Activated naive CD8-positive, alpha-beta T cell treated with anti-CD3 and anti-CD28 coated beads, Interleukin-2, amount 10 ng/mL, durations not matched to agents 7 days and 5 days (primary cell): ENCODE data around the gene CD180. TPM values are rescaled to one million over a fixed set of nuclear protein-coding genes. Genes with fewer than 3 reads are reported as not detected.

Experiments
- ATAC-seq: fragments of 150-1000 bp; cut with Tn5 transposase; one replicate; pipeline ENCODE4 v1.10.0; 2021; ENCODE audit warnings: low read depth, moderate library complexity
- POLR2A ChIA-PET: fragments of 350-600 bp; sonication (Branson Sonifier 250); formaldehyde crosslinking; loops from one replicate; lab custom pipeline; 2021; ENCODE audit warnings: antibody characterized with exemption; lab: Charles Lee
- DNase-seq: peaks from one replicate; pipeline ENCODE4 v3.0.0; 2021
- H3K27ac Mint-ChIP-seq: one replicate; pipeline ENCODE4 v1.8.0; 2022; ENCODE audit warnings: mild to moderate bottlenecking, mixed read lengths
- H3K27me3 Mint-ChIP-seq: one replicate; pipeline ENCODE4 v1.8.0; 2022; ENCODE audit warnings: mild to moderate bottlenecking, moderate library complexity, mixed read lengths
- H3K36me3 Mint-ChIP-seq: one replicate; pipeline ENCODE4 v1.8.0; 2021; ENCODE audit warnings: mild to moderate bottlenecking, mixed read lengths
- H3K4me1 Mint-ChIP-seq: one replicate; pipeline ENCODE4 v1.8.0; 2021; ENCODE audit warnings: mixed read lengths
- H3K4me3 Mint-ChIP-seq: one replicate; pipeline ENCODE4 v1.8.0; 2022; ENCODE audit warnings: mild to moderate bottlenecking, moderate library complexity, mixed read lengths
- H3K9me3 Mint-ChIP-seq: one replicate; pipeline ENCODE4 v1.8.0; 2021; ENCODE audit warnings: mixed read lengths
- total RNA-seq, 2 experiments: library from RNA; stranded (reverse); gene quantifications; one replicate each; pipeline ENCODE4 v1.2.3, GENCODE V29; 2021

CD180 gene
- total RNA-seq, 2 experiments from 2014 or later = 0.57 to 0.69 TPM

DNA sequence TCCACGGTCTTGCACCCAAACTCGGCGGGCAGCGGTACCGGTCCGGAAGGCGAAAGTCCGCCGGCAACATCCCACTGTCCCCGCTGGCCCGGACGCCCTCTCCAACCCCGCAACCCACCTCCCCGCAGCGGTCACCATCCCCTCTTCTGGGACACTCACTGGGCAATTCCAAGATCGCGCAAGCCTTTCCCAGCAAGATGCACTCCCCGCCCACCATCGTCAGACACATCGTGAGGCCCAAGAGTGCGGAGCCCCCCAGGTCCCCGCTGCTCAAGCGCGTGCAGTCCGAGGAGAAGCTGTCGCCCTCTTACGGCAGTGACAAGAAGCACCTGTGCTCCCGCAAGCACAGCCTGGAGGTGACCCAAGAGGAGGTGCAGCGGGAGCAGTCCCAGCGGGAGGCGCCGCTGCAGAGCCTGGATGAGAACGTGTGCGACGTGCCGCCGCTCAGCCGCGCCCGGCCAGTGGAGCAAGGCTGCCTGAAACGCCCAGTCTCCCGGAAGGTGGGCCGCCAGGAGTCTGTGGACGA, 33.3 kb downstream of the CD180 start:
- H3K4me1 Mint-ChIP-seq = peaks cover 50% of the 10 kb centered on the region
- POLR2A ChIA-PET = interaction anchor here (1.5 to 11.1 kb wide), 4 partner anchors 17 to 54 kb away, joined by 3 to 341 read pairs (median 26); no protein-coding TSS in a partner anchor
- ATAC-seq = no peak
- peaks cover 44% of the 10 kb centered on the region for H3K36me3 Mint-ChIP-seq
- peak overlapping the region; percentile 87 for H3K4me3 Mint-ChIP-seq
- peak overlapping the region; percentile 63 for H3K27ac Mint-ChIP-seq
- H3K27me3 Mint-ChIP-seq = no peaks in the 10 kb centered on the region
- H3K9me3 Mint-ChIP-seq = no peaks in the 10 kb centered on the region
- DNase-seq = no peak

DNA sequence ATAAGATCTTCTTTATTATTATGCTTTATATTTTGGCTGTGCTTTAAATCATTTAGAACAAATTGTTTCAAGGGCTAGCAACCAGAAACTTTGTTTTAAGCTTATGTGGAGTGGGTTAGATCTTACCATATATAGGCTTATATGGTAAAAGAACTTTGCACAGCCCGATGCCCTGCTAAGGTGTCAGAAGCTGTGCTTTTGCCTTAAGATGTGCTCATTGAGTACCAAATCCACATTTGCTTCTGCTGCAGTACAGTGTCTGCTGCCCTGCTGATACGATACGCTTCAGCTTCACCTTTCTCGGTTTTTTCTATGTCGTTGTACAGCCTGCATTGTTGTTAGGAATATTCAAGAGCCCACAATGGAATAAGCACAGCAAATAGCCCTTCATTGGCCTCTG, 34.8 kb downstream of the CD180 start:
- no peak for ATAC-seq
- Mint-ChIP-seq H3K27me3 (no peaks in the 10 kb centered on the region), H3K36me3 (peaks cover 39% of the 10 kb centered on the region), H3K27ac (peak overlapping the region; percentile 56), H3K4me1 (peaks cover 50% of the 10 kb centered on the region), H3K4me3 (peak overlapping the region; percentile 87), H3K9me3 (no peaks in the 10 kb centered on the region)
- no peak for DNase-seq
- POLR2A ChIA-PET = interaction anchor here (0.8 to 11.1 kb wide), 3 partner anchors 43 to 1236 kb away, joined by 3 to 341 read pairs (median 4); partner anchors contain the start of gene ERBIN

DNA sequence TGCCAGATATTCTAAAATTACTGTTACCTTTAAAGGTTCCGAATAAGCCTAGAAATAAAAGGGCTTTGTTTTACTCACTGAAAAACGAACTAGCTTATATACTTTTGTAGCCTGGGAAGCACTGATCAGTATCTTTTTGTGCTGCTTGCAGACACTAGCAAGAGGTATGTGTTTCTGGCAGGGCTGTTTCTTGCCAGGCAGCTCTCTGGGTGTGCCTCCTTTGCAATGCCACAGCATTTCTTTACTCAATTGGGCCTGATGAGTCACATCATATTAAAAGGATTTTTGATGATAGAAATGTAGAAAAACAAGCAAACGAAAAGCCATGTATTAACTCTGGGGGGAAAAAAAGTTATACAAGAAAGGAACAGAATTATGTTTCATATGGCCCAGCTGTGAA, 35.6 kb downstream of the CD180 start:
- H3K36me3 Mint-ChIP-seq = peaks cover 39% of the 10 kb centered on the region
- H3K9me3 Mint-ChIP-seq = no peaks in the 10 kb centered on the region
- ATAC-seq = no peak
- H3K4me3 Mint-ChIP-seq = peak overlapping the region; percentile 35
- H3K4me1 Mint-ChIP-seq = peaks cover 51% of the 10 kb centered on the region
- DNase-seq = no peak
- POLR2A ChIA-PET = interaction anchor here (11.1 kb wide), 1 partner anchor 43 kb away, joined by 341 read pairs; no protein-coding TSS in a partner anchor
- no peaks in the 10 kb centered on the region for H3K27me3 Mint-ChIP-seq
- H3K27ac Mint-ChIP-seq = peak overlapping the region; percentile 55

DNA sequence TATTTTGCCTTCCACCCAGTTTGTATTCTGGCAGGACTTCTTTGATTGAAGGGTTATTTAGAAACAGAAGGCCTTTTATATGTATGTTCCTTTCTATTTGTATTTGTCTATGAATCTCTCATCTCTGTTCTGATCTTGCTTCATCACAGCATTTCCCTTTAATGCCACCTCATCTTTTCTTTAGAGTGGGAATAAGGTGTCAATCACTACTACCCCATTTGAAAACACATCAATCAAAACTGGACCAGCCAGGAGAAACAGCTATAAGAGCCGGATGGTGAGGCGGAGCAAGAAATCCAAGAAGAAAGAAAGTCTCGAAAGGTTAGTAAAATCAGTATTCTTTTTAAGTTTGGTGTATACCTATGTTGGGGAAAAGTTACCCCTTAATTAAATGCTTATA, 36.3 kb downstream of the CD180 start:
- H3K4me1 Mint-ChIP-seq = peaks cover 50% of the 10 kb centered on the region
- H3K4me3 Mint-ChIP-seq = peak overlapping the region; percentile 61
- H3K27ac Mint-ChIP-seq = peak overlapping the region; percentile 55
- POLR2A ChIA-PET = interaction anchor here (11.1 kb wide), 1 partner anchor 44 kb away, joined by 341 read pairs; no protein-coding TSS in a partner anchor
- DNase-seq (no peak), ATAC-seq (no peak)
- H3K36me3 Mint-ChIP-seq = peaks cover 35% of the 10 kb centered on the region
- H3K9me3 Mint-ChIP-seq = no peaks in the 10 kb centered on the region
- no peaks in the 10 kb centered on the region for H3K27me3 Mint-ChIP-seq

DNA sequence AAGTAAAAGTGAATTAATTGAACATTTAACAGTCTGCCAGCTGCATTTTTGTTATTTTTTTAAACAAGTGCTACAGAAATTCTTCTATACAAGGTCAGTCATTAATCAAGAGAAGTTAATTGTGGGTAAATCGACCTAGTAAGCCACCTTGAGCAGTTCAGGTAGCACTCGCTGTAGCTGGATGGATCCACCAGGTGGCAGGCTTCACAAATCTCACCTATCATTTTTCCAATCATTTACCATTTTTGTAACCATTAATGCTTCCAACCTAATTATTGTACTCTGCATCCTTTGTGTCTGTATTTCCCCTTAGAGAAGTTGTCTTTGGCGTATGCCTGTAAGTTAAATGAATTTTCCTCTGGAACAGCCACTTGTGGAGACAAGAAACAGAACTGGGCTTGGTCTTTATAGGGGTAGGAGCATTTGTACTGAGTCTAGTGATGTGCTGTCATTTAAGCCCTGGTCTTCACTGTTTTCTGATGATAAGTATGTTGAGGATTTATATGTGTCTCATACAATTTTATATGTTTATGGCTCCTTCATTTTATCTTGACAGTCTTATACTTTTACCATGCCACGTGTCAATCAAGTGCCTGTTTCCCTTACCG, 39.5 kb downstream of the CD180 start:
- DNase-seq (peak; percentile 51), ATAC-seq (peak; percentile 55)
- no peaks in the 10 kb centered on the region for H3K27me3 Mint-ChIP-seq
- no peaks in the 10 kb centered on the region for H3K9me3 Mint-ChIP-seq
- peaks cover 12% of the 10 kb centered on the region for H3K36me3 Mint-ChIP-seq
- peaks cover 42% of the 10 kb centered on the region for H3K4me1 Mint-ChIP-seq
- H3K27ac Mint-ChIP-seq = peak overlapping the region; percentile 1
- no peak overlapping the region for H3K4me3 Mint-ChIP-seq
- POLR2A ChIA-PET = interaction anchor here (1.5 to 2.6 kb wide), 2 partner anchors 9 to 51 kb away, joined by 7 to 19 read pairs; no protein-coding TSS in a partner anchor

DNA sequence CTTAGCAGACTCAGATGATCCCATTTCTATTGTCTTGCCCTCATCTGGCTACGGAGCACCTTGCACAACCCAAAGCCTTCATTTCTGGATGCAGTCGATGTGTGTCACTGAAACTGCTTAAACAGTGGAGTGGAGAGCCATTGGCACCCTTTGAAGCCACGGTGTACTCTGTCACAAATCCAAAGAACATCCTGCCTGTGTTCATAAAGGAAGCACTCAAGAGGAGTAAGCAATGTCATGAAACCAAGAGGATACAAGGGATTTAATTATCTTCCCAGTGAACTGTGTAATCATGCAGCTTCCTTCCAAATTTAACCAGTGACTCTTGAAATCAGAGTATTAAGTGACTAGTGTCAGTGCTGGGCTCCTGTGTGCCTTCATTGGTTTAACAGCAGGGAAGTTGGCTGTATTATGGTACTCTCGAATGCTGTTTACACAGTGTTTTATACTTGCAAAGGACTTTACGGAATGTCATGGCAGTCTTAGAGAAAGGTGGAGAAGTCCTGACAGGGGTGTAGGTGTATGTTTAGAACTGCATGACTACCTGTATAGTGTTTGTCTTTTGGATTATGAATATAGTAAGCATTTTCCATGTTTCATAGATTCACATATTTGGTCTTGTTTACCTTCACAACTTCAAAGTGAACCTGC, 41.9 kb downstream of the CD180 start:
- H3K4me1 Mint-ChIP-seq = peaks cover 25% of the 10 kb centered on the region
- POLR2A ChIA-PET = no interaction called here
- H3K27ac Mint-ChIP-seq = no peak overlapping the region
- DNase-seq (no peak), ATAC-seq (no peak)
- H3K27me3 Mint-ChIP-seq = no peaks in the 10 kb centered on the region
- H3K36me3 Mint-ChIP-seq = peaks cover 12% of the 10 kb centered on the region
- H3K4me3 Mint-ChIP-seq = no peak overlapping the region
- no peaks in the 10 kb centered on the region for H3K9me3 Mint-ChIP-seq

DNA sequence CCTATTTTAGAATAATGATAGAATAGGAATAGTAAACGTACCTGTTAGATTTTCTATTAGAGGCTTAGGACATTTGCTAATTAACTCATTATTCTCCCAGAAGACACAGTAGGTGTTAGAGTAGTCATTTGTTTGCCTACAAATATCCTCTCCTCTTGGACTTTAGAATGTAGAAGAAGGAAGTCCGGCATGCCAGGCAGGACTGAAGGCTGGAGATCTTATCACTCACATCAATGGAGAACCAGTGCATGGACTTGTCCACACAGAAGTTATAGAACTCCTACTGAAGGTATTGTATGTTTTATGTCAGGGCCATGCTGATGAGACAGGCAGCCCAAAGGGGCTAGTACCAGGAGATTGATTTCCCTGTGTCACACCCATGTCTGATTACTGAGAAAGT, 43.3 kb downstream of the CD180 start:
- peaks cover 20% of the 10 kb centered on the region for H3K4me1 Mint-ChIP-seq
- no peak overlapping the region for H3K27ac Mint-ChIP-seq
- no peaks in the 10 kb centered on the region for H3K27me3 Mint-ChIP-seq
- DNase-seq (no peak), ATAC-seq (no peak)
- POLR2A ChIA-PET = no interaction called here
- H3K9me3 Mint-ChIP-seq = no peaks in the 10 kb centered on the region
- H3K4me3 Mint-ChIP-seq = no peak overlapping the region
- H3K36me3 Mint-ChIP-seq = peaks cover 14% of the 10 kb centered on the region

DNA sequence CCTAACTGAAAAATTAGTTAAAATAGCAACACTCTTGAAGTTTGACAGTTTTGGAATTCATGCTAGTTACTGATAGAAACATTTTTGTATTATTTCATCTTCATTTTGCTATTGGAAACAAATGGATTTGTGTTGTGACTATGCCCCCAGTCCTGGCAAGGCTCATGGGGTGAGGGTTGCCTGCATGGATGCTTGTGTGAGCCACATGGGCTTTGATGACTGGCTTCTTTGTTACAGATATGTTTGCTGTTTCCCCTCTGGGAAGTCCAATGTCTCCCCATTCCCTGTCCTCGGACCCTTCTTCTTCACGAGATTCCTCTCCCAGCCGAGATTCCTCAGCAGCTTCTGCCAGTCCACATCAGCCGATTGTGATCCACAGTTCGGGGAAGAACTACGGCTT, 44.2 kb downstream of the CD180 start:
- H3K36me3 Mint-ChIP-seq = peaks cover 14% of the 10 kb centered on the region
- H3K9me3 Mint-ChIP-seq = no peaks in the 10 kb centered on the region
- ATAC-seq = no peak
- POLR2A ChIA-PET = no interaction called here
- H3K27me3 Mint-ChIP-seq = no peaks in the 10 kb centered on the region
- no peak overlapping the region for H3K4me3 Mint-ChIP-seq
- DNase-seq = no peak
- H3K27ac Mint-ChIP-seq = no peak overlapping the region
- peaks cover 16% of the 10 kb centered on the region for H3K4me1 Mint-ChIP-seq

DNA sequence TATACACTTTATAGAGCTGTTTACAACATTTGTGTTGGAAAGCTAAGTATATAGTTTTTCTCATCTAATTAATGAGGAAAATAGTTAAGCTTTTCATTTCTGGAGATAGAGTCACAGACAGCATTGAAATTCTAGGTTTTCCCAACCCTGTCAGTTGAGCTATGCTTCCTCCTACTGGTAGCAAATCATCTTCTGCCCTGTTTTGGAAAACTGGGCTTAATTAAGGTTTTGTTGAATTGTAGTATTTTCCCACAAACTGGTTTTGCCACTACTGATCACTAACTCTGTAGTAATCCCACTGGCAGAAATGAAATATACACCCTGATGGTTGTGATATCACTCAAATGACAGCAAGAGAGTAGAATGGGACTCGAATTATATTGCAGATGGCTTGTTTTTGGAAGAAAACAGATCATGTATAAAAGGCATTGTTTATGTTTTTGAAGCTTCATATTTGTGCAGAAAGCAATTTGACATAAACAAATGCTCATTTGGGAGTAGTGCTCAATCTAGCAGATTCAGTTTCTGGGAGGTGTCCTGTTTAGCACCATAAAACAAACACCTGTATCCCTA, 46.6 kb downstream of the CD180 start:
- POLR2A ChIA-PET = no interaction called here
- H3K4me3 Mint-ChIP-seq = no peak overlapping the region
- no peaks in the 10 kb centered on the region for H3K27me3 Mint-ChIP-seq
- ATAC-seq (no peak), DNase-seq (no peak)
- H3K36me3 Mint-ChIP-seq = peaks cover 14% of the 10 kb centered on the region
- no peak overlapping the region for H3K27ac Mint-ChIP-seq
- peaks cover 10% of the 10 kb centered on the region for H3K4me1 Mint-ChIP-seq
- H3K9me3 Mint-ChIP-seq = no peaks in the 10 kb centered on the region

DNA sequence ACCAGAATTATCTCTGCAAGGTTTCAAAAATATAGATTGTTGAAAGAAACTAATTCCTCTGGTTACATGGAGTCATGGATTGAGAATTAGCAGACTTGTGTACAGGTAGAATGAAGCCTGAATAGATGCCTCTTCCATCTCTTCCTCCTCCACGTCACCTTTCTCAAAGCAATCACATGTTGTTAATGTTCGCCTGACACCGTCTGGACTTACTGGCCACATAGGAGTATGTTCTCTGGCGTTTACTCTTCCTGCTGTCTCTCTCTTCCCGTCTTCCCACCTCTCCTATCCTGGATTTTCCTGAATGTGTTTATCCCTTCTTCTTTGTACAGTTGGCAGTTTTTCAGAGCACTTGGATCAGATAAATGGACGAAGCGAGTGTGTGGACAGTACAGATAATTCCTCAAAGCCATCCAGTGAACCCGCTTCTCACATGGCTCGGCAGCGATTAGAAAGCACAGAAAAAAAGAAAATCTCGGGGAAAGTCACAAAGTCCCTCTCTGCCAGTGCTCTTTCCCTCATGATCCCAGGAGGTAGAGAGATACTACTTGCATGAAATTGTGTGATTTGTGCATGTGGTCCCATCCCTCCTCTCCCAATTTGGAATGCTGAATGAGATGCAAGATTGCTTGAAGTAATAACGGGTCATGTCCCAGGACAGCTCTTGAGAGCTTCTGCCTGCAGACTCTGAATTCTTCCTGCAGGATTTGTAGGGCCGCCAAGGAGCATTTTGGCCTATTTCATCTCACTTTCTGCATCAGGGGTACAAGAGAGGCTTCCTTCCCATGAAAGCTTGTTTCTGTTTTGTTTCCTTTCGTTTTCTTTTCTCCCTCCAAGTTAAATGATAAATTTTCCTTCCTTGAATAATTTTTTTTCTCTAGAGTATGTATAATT, 47.3 kb downstream of the CD180 start:
- POLR2A ChIA-PET = no interaction called here
- peaks cover 8% of the 10 kb centered on the region for H3K4me1 Mint-ChIP-seq
- no peak overlapping the region for H3K27ac Mint-ChIP-seq
- peaks cover 16% of the 10 kb centered on the region for H3K36me3 Mint-ChIP-seq
- H3K4me3 Mint-ChIP-seq = no peak overlapping the region
- no peaks in the 10 kb centered on the region for H3K27me3 Mint-ChIP-seq
- ATAC-seq (no peak), DNase-seq (no peak)
- H3K9me3 Mint-ChIP-seq = no peaks in the 10 kb centered on the region

DNA sequence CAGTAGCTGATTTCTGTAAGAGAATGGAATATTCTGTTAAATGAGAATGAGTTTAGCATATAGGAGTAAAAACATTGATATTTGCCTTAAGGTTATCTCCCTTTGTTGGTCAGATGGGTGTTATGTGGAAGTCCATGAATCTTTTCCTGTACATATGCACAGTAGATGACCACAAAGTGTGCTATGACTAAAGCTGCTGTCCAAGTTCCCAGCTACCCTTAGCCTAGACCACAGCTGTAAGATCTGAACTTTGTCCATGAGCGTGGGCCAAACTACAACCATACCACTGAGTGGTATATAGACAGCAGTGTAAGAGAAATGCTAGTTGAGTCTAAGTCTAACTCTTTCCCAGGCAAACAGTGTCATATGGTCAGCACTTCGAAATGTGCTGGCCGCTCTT, 48.8 kb downstream of the CD180 start:
- Mint-ChIP-seq H3K27ac (no peak overlapping the region), H3K4me1 (peaks cover 3% of the 10 kb centered on the region), H3K36me3 (peaks cover 16% of the 10 kb centered on the region), H3K27me3 (no peaks in the 10 kb centered on the region), H3K9me3 (no peaks in the 10 kb centered on the region), H3K4me3 (no peak overlapping the region)
- POLR2A ChIA-PET = no interaction called here
- DNase-seq (no peak), ATAC-seq (no peak)

DNA sequence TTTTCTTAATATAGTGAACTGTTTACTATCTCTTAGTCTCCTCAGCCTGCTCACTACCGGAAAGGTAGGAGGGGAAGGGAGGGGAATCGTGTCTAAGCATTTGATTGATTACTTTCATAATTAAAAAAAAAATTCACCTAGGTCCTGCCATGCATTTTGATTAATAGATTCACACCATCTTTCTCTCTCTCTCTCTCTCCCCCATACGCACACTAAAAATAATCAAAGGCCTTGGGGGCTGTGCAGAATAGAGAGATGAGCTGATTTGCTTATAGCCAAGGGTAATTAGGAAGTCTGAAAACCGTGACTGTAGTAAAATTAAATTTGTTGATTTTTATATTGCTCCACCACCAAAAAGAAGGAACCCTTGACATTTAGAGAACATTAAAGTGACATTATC, 49.6 kb downstream of the CD180 start:
- POLR2A ChIA-PET = no interaction called here
- ATAC-seq = no peak

DNA sequence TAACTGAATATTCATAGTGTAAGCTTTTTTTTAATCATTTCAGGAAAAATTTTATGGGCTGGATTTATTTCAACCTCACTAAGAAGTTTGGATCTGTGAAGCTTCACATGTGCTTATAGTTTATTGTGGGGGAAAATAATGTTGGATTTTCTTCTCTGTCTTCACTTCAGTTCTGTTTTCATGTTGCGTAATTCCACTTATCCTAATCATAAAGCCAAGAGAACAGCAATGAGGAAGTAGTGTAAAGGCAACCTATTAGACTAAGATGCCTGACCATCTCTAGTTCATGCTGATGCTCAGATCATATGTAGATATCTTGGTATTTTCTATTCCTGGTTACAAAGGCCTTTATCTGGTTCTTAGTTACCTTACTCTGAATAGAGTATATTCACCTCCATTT, 50.0 kb downstream of the CD180 start:
- no peak overlapping the region for H3K4me3 Mint-ChIP-seq
- DNase-seq (no peak), ATAC-seq (no peak)
- H3K9me3 Mint-ChIP-seq = no peaks in the 10 kb centered on the region
- no peak overlapping the region for H3K27ac Mint-ChIP-seq
- H3K4me1 Mint-ChIP-seq = peaks cover 3% of the 10 kb centered on the region
- peaks cover 22% of the 10 kb centered on the region for H3K36me3 Mint-ChIP-seq
- no peaks in the 10 kb centered on the region for H3K27me3 Mint-ChIP-seq
- POLR2A ChIA-PET = no interaction called here

More for the DNA sequence above, 49.6 kb downstream of the CD180 start:
- Mint-ChIP-seq H3K27me3 (no peaks in the 10 kb centered on the region), H3K36me3 (peaks cover 22% of the 10 kb centered on the region), H3K27ac (no peak overlapping the region), H3K9me3 (no peaks in the 10 kb centered on the region), H3K4me3 (no peak overlapping the region), H3K4me1 (peaks cover 3% of the 10 kb centered on the region)
- no peak for DNase-seq
